Adipocyte (in vitro differentiated cells): ENCODE measurements around the gene KMT2B.
"Not testable (repeated sequence)": the region's sequence is repeated elsewhere in the genome, so short reads cannot be mapped to it uniquely, and the experiment has no call there.

Experiments
- DNase-seq: peaks from one replicate; pipeline ENCODE4 v3.0.0-alpha.2; 2015; ENCODE audit warnings: low read depth
- H3K27me3 ChIP-seq: replicated peaks from 2 replicates; pipeline ENCODE4 v1.7.0; 2013; ENCODE audit warnings: mild to moderate bottlenecking, low read length, moderate library complexity; ENCODE audit not compliant: control insufficient read depth, insufficient read depth
- H3K36me3 ChIP-seq: 2 replicates; pipeline ENCODE4 v1.7.0; 2013; ENCODE audit warnings: low read length, mild to moderate bottlenecking, moderate library complexity; ENCODE audit not compliant: control insufficient read depth, insufficient read depth, severe bottlenecking
- H3K4me1 ChIP-seq: 2 replicates; pipeline ENCODE4 v1.7.0; 2013; ENCODE audit warnings: mild to moderate bottlenecking, low read length, moderate library complexity; ENCODE audit not compliant: control insufficient read depth, insufficient read depth
- H3K4me3 ChIP-seq: 2 replicates; pipeline ENCODE4 v1.7.0; 2013; ENCODE audit warnings: mild to moderate bottlenecking, low read length, moderate library complexity
- H3K9ac ChIP-seq: 2 replicates; pipeline ENCODE4 v1.7.0; 2013; ENCODE audit warnings: mild to moderate bottlenecking, low read length, moderate library complexity
- H3K9me3 ChIP-seq: 2 replicates; pipeline ENCODE4 v1.7.0; 2013; ENCODE audit warnings: mild to moderate bottlenecking, low read length, moderate library complexity; ENCODE audit not compliant: control insufficient read depth

Gene KMT2B

GRCh38 chr19:35721374-35721773, 3.6 kb downstream of the KMT2B start:
- Histone ChIP-seq H3K36me3 (peaks cover 60% of the 10 kb centered on the region), H3K9me3 (no peaks in the 10 kb centered on the region), H3K9ac (no peak overlapping the region), H3K4me1 (peaks cover 14% of the 10 kb centered on the region), H3K4me3 (no peak overlapping the region), H3K27me3 (no peaks in the 10 kb centered on the region)
- DNase-seq: no peak

GRCh38 chr19:35722461-35722860, 4.7 kb downstream of the KMT2B start:
- no peak overlapping the region for H3K4me3 ChIP-seq
- H3K36me3 ChIP-seq: peaks cover 69% of the 10 kb centered on the region

GRCh38 chr19:35722897-35723296, 5.1 kb downstream of the KMT2B start:
- H3K36me3 ChIP-seq: peaks cover 74% of the 10 kb centered on the region
- H3K4me3 ChIP-seq: no peak overlapping the region
- H3K9me3 ChIP-seq: no peaks in the 10 kb centered on the region
- H3K4me1 ChIP-seq: peaks cover 14% of the 10 kb centered on the region
- no peaks in the 10 kb centered on the region for H3K27me3 ChIP-seq
- DNase-seq: no peak
- no peak overlapping the region for H3K9ac ChIP-seq

More at GRCh38 chr19:35722461-35722860, 4.7 kb downstream of the KMT2B start:
- H3K4me1 ChIP-seq: peaks cover 14% of the 10 kb centered on the region
- H3K9me3 ChIP-seq: no peaks in the 10 kb centered on the region
- no peak overlapping the region for H3K9ac ChIP-seq
- no peaks in the 10 kb centered on the region for H3K27me3 ChIP-seq
- no peak for DNase-seq

- Histone ChIP-seq H3K4me1 (peaks cover 13% of the 10 kb centered on the region), H3K36me3 (peaks cover 81% of the 10 kb centered on the region), H3K4me3 (no peak overlapping the region), H3K9ac (no peak overlapping the region), H3K9me3 (no peaks in the 10 kb centered on the region), H3K27me3 (no peaks in the 10 kb centered on the region)
- no peak for DNase-seq
These were observed 5.9 kb downstream of the KMT2B start for GRCh38 chr19:35723671-35724070.

GRCh38 chr19:35724132-35724531, 6.3 kb downstream of the KMT2B start:
- H3K9me3 ChIP-seq, DNase-seq: not testable (repeated sequence)
- peaks cover 86% of the 10 kb centered on the region for H3K36me3 ChIP-seq

GRCh38 chr19:35724560-35724959, 6.8 kb downstream of the KMT2B start:
- H3K36me3 ChIP-seq: peaks cover 90% of the 10 kb centered on the region

More at GRCh38 chr19:35724132-35724531, 6.3 kb downstream of the KMT2B start:
- not testable (repeated sequence) for H3K4me1 ChIP-seq, H3K9ac ChIP-seq, H3K4me3 ChIP-seq, H3K27me3 ChIP-seq

GRCh38 chr19:35725216-35725861, 7.5 kb downstream of the KMT2B start:
- peaks cover 94% of the 10 kb centered on the region for H3K36me3 ChIP-seq
- no peak overlapping the region for H3K9ac ChIP-seq
- H3K27me3 ChIP-seq: no peaks in the 10 kb centered on the region
- no peaks in the 10 kb centered on the region for H3K9me3 ChIP-seq
- DNase-seq: no peak
- no peaks in the 10 kb centered on the region for H3K4me1 ChIP-seq
- no peak overlapping the region for H3K4me3 ChIP-seq

More at GRCh38 chr19:35724560-35724959, 6.8 kb downstream of the KMT2B start:
- no peaks in the 10 kb centered on the region for H3K9me3 ChIP-seq
- H3K9ac ChIP-seq: no peak overlapping the region
- H3K27me3 ChIP-seq: no peaks in the 10 kb centered on the region
- H3K4me3 ChIP-seq: no peak overlapping the region
- H3K4me1 ChIP-seq: peaks cover 4% of the 10 kb centered on the region
- DNase-seq: no peak

GRCh38 chr19:35727053-35727955, 9.5 kb downstream of the KMT2B start:
- Histone ChIP-seq H3K4me3 (no peak overlapping the region), H3K27me3 (no peaks in the 10 kb centered on the region), H3K4me1 (no peaks in the 10 kb centered on the region), H3K36me3 (peaks cover 98% of the 10 kb centered on the region), H3K9me3 (no peaks in the 10 kb centered on the region), H3K9ac (no peak overlapping the region)
- no peak for DNase-seq

GRCh38 chr19:35727956-35728706, 10.3 kb downstream of the KMT2B start:
- Histone ChIP-seq H3K4me3 (no peak overlapping the region), H3K9ac (no peak overlapping the region), H3K27me3 (no peaks in the 10 kb centered on the region), H3K4me1 (no peaks in the 10 kb centered on the region), H3K9me3 (no peaks in the 10 kb centered on the region), H3K36me3 (peaks cover 90% of the 10 kb centered on the region)
- no peak for DNase-seq

- Histone ChIP-seq H3K4me1 (peaks cover 6% of the 10 kb centered on the region), H3K9me3 (no peaks in the 10 kb centered on the region), H3K36me3 (peaks cover 86% of the 10 kb centered on the region), H3K27me3 (no peaks in the 10 kb centered on the region), H3K4me3 (no peak overlapping the region), H3K9ac (no peak overlapping the region)
- DNase-seq: no peak
These were observed 11.2 kb downstream of the KMT2B start for GRCh38 chr19:35729021-35729420.

GRCh38 chr19:35729763-35730162, 12.0 kb downstream of the KMT2B start:
- H3K4me3 ChIP-seq: no peak overlapping the region
- H3K4me1 ChIP-seq: peaks cover 8% of the 10 kb centered on the region
- no peaks in the 10 kb centered on the region for H3K9me3 ChIP-seq
- H3K9ac ChIP-seq: no peak overlapping the region
- H3K36me3 ChIP-seq: peaks cover 86% of the 10 kb centered on the region
- DNase-seq: no peak
- no peaks in the 10 kb centered on the region for H3K27me3 ChIP-seq
